C4-2B (cell line): Measurements from ENCODE around the gene SCRG1.

Experiments
- H3K27ac ChIP-seq: fragments of 450-650 bp; 2 replicates; pipeline ENCODE4 v1.5.1; 2017
- CTCF ChIP-seq: fragments of 450-650 bp; conservative IDR thresholded peaks from 2 replicates; pipeline ENCODE4 v1.5.1; 2017; ENCODE audit warnings: mild to moderate bottlenecking
- ZFX ChIP-seq: fragments of 450-650 bp; IDR thresholded peaks from 2 replicates; pipeline ENCODE4 v1.6.1; 2017

SCRG1 gene

GRCh38 chr4:173398220-173398619 is 696 bp downstream of the SCRG1 start:
- TF ChIP-seq CTCF (no peak), ZFX (no peak)
- H3K27ac ChIP-seq = no peak overlapping the region

GRCh38 chr4:173397604-173398003 is 1.3 kb downstream of the SCRG1 start:
- TF ChIP-seq ZFX (no peak), CTCF (no peak)
- H3K27ac ChIP-seq = no peak overlapping the region

GRCh38 chr4:173391701-173392100 is 7.2 kb downstream of the SCRG1 start:
- TF ChIP-seq ZFX = no peak
- no peak for TF ChIP-seq CTCF
- no peak overlapping the region for H3K27ac ChIP-seq

GRCh38 chr4:173386751-173387150 is 12.2 kb downstream of the SCRG1 start:
- no peak overlapping the region for H3K27ac ChIP-seq
- TF ChIP-seq CTCF (no peak), ZFX (no peak)

GRCh38 chr4:173382349-173382748 is 16.6 kb downstream of the SCRG1 start:
- no peak overlapping the region for H3K27ac ChIP-seq
- TF ChIP-seq ZFX = no peak
- TF ChIP-seq CTCF = no peak

GRCh38 chr4:173381610-173382009 is 17.3 kb downstream of the SCRG1 start:
- no peak overlapping the region for H3K27ac ChIP-seq
- TF ChIP-seq CTCF (no peak), ZFX (no peak)

GRCh38 chr4:173380987-173381386 is 17.9 kb downstream of the SCRG1 start:
- TF ChIP-seq CTCF = no peak
- TF ChIP-seq ZFX = no peak

More at GRCh38 chr4:173380987-173381386, 17.9 kb downstream of the SCRG1 start:
- H3K27ac ChIP-seq = no peak overlapping the region
